Stimulated activated CD4-positive, alpha-beta T cell treated with anti-CD3 and anti-CD28 coated beads, Interleukin-12 subunit alpha, Interleukin-12 subunit beta, amount 100 ng/mL, for 48 hours (primary cell): ENCODE data around the gene CYP2C9.
"Not testable (repeated sequence)": the region's sequence is repeated elsewhere in the genome, so short reads cannot be mapped to it uniquely, and the experiment has no call there.

ENCODE experiments used
- DNase-seq, 3 donors: peaks; one replicate each; pipeline ENCODE4 v3.0.0-alpha.2; 2020; ENCODE audit warnings: low read depth in 2 of 3, low spot score in 1 of 3

Gene CYP2C9

GRCh38 chr10:94938383-94938782 is at the start of gene CYP2C9:
Gene CYP2C9 (plus strand): TSS chr10:94938658. CDS start chr10:94938683, 25 bp downstream.
- no peak for DNase-seq

GRCh38 chr10:94889123-94889522 is 49.3 kb upstream of the CYP2C9 start:
- no peak for DNase-seq

- no peak for DNase-seq
Measured at GRCh38 chr10:94890264-94891022, 48.0 kb upstream of the CYP2C9 start.

GRCh38 chr10:94898414-94898813 is 40.0 kb upstream of the CYP2C9 start:
- not testable (repeated sequence) for DNase-seq

GRCh38 chr10:94902080-94902479 is 36.4 kb upstream of the CYP2C9 start:
- DNase-seq, result no peak

- DNase-seq, result no peak
Measured at GRCh38 chr10:94902570-94902969, 35.9 kb upstream of the CYP2C9 start.

- not testable (repeated sequence) for DNase-seq
Measured at GRCh38 chr10:94904506-94905148, 33.8 kb upstream of the CYP2C9 start.

GRCh38 chr10:94916423-94916822 is 22.0 kb upstream of the CYP2C9 start:
- no peak for DNase-seq

- no peak for DNase-seq
Measured at GRCh38 chr10:94936721-94937120, 1.7 kb upstream of the CYP2C9 start.

- not testable (repeated sequence) for DNase-seq
Measured at GRCh38 chr10:94943432-94944103, 5.1 kb downstream of the CYP2C9 start.

- not testable (repeated sequence) for DNase-seq
Measured at GRCh38 chr10:94946181-94946580, 7.7 kb downstream of the CYP2C9 start.

GRCh38 chr10:94963901-94964300 is 25.4 kb downstream of the CYP2C9 start:
- no peak for DNase-seq

- DNase-seq, result no peak
Measured at GRCh38 chr10:94983555-94983954, 45.1 kb downstream of the CYP2C9 start.

GRCh38 chr10:94989192-94989591 is 50.7 kb downstream of the CYP2C9 start:
- DNase-seq, result no peak

- no peak for DNase-seq
Measured at GRCh38 chr10:94991243-94991888, 52.9 kb downstream of the CYP2C9 start.

GRCh38 chr10:94992811-94993210 is 54.4 kb downstream of the CYP2C9 start:
- DNase-seq, result no peak

GRCh38 chr10:94997741-94998174 is 59.3 kb downstream of the CYP2C9 start:
- DNase-seq, result no peak

- no peak for DNase-seq
Measured at GRCh38 chr10:95026461-95026860, 88.0 kb downstream of the CYP2C9 start.

- DNase-seq, result no peak
Measured at GRCh38 chr10:95031656-95032055, 93.2 kb downstream of the CYP2C9 start.

- no peak for DNase-seq
Measured at GRCh38 chr10:95034401-95034800, 95.9 kb downstream of the CYP2C9 start.
